Activated CD8-positive, alpha-beta memory T cell treated with anti-CD3 and anti-CD28 coated beads, Interleukin-2, amount 50 U/mL, for 24 hours (primary cell): Measurements from ENCODE around the gene GJA5.

Experiments
- DNase-seq: peaks from one replicate; pipeline ENCODE4 v3.0.0-alpha.2; 2020; ENCODE audit errors: extremely low read depth

GJA5 gene

DNA sequence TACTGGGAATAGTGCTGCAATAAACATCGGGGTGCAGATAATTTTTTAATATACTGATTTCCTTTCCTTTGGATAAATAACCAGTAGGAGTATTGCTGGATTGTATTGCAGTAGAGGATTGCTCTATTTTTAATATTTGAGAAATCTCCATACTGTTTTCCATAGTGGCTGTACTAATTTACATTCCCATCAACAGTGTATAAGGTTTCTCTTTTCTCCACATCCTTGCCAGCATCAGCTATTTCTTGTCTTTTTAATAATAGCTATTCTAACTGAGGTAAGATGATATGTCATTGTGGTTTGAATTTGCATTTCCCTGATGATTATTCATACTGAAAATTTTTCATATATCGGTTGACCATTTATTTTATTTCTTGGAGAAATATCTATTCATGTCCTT lies 31.1 kb downstream of the GJA5 start:
- DNase-seq: no peak

DNA sequence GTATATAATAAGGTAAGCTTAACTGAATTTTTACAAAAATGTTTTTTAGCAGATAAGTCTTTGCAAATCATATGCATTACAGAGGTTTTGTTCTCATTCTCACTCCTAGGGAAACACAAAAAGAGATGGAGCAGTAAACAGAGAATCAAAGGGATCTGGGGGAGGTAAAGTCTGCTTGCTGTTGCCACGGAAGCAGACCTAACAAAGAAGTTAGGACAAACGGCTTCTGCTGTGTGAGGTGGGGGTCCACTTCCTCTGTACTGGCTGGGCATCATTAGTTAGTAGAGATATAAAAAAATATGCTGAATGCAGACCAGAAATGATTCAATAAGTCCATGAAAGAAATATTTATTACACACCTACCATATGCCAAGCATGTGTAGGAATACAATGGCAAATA lies 34.2 kb downstream of the GJA5 start:
- no peak for DNase-seq

DNA sequence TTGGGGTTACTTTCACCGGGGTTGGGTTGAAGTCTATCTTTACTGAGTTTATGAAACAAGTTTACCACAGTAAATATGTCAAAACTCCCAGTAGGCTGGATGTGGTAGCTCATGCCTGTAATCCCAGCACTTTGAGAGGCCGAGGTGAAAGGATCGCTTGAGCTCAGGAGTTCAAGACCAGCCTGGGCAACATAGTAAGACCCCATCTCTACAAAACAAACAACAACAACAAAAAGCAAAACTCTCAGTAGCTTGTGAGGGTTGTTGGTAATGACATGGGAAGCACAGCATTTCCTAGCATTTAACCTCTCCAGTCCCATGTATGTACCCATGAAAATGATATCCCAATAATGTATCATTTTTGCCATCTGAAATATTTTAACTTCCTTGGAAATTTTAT lies 34.7 kb downstream of the GJA5 start:
- DNase-seq: no peak

DNA sequence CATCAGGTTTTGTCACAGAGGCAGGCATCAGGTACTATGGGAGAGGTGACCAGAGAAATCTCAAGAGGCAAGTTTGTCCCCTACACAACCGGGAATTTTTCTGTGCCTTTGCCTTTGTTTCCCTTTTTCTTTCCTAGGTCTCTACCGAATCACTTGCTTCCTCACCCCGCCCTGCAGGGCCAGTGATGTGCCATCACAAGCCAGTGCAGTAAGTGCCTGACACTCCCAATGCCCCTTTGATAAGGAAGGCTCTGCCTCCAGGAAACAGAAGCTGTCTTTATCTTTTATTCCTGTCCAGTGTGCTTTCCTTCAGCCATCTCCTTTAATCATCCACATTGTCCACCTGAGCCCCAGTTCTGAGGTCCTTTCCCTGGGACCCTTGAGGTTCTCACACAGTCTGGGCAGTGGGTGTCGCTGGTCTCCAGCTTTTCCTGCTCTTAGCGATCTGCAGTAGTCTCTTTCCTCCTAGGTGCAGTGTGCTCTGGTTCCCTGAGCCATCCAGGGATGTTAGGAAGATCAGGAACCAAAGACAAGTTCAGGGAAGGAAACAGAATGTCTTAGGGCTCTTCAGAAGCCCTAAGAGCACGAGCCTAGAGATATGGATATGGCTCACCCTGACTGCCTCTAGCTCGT lies 36.6 kb downstream of the GJA5 start:
- DNase-seq: no peak

DNA sequence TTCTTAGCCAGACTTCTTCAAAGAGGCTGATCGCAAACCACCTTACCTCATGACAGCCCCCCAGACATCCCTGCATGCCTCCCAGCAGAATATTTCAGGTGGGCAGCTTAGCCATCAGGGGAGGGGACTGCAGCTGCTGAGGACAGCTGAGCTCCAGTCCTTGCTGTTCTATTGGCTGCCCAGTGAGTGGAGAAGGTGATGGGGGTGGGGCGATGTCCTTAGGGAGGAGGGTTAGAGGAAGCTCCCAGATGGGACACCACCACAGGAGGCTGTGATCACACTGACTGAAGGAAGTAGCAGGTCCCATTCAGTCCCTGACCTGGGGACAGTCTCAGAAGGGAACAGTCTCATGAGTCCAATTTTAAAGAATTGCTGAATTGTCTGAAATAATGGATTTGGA lies 38.3 kb downstream of the GJA5 start:
- no peak for DNase-seq

DNA sequence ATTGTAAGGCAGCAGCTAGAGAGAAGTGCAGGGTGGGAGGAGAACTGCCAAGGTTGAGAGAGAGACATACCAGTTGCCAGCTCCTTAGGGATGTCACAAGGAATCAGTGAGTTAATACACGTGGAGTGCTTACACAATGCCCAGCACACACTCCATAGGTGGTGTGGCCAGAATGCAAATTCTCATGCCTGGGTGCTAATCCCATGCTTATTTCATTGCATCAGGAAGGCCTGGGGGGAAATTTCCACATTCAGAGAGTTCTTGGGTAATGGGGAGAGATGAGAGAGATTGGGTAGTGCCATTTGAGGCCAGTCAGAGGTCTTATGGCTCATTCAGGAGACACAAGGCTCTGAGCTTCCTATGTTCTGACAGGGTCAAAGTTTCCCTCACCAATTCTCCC lies 38.7 kb downstream of the GJA5 start:
- DNase-seq: no peak

DNA sequence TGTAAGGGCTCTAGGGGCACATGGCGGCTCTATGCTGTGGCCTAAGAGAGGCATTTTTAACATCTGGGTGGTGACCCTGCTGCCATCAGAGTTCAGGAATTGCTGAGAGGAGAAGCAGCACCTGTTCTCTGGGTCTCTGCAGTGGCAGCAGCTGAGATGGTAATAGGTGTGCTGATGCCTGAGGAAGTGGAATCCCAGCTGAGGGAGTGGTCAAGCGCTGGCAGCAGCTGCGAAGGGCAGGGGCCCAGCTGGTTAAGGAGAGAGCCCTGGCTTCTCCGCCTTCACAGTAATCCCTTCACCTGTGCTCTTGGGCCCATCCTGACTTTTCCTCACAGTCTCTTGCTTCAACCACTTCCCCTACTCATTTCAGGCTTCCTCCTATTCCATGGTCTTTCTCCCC lies 39.8 kb downstream of the GJA5 start:
- no peak for DNase-seq

DNA sequence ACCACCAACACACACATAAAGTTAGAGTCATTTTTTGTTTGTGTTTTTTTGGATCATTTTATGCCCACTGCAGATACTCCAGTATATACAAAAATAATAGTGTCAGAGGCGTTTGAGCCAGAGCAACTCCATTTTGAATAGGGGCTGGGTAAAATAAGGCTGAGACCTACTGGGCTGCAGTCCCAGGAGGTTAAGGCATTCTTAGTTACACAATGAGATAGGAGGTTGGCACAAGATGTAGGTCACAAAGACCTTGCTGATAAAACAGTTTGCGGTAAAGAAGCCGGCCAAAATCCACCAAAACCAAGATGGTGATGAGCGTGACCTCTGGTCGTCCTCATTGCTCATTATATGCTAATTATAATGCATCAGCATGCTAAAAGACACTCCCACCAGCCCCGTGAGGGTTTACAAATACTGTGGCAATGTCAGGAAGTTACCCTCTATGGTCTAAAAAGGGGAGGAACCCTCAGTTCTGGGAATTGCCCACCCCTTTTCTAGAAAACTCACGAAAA lies 40.6 kb downstream of the GJA5 start:
- no peak for DNase-seq

DNA sequence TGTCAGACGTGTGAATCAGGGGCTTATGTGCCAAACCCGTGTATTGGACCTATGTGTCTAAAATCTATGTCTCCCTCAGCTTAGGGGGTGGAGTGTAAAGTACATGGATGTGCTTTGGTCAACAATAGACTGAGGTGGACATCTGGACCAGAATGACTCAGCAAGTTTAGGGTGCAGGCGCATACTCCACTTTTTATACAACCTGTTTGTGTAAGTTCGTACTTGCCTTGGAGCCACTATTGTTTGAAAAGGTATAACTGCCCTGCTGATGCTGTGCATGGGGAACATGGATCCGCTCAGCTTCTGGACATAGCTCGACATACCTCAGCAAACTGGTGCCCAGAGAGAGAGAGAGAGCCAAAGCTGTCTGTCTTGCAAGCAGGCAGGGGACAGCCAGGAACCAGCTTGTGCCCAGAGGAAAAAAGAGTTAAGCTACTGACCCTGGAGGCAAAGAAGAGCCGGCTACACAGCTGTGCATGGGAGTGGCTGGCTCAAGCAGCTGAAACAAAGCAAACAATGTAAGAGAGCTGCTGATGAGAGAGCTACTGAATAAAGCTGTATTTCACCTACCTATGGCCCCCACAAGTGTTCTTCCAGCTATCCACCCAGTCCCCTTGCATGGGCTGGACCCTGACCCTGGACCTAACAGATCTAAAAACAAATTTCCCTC lies 41.2 kb downstream of the GJA5 start:
- DNase-seq: no peak

DNA sequence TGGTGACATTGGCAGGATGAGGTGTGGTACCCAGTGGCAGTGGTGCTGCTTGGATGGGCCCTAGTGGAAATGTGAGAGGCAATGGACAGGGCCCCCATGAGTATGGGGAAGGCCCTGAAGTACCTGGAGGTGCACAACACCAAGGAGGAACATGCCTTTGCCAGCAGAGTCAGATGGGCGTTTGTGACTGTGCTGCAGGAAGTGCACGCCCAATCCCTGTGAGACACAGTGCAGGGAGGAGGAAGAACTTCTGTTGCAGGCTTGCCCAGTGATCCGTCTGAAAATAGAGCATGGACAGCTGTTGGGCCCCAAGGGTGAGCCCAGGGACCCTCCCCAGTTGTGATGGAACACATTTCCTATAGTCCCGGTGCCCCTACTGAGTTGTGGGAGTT lies 42.7 kb downstream of the GJA5 start:
- DNase-seq: no peak

DNA sequence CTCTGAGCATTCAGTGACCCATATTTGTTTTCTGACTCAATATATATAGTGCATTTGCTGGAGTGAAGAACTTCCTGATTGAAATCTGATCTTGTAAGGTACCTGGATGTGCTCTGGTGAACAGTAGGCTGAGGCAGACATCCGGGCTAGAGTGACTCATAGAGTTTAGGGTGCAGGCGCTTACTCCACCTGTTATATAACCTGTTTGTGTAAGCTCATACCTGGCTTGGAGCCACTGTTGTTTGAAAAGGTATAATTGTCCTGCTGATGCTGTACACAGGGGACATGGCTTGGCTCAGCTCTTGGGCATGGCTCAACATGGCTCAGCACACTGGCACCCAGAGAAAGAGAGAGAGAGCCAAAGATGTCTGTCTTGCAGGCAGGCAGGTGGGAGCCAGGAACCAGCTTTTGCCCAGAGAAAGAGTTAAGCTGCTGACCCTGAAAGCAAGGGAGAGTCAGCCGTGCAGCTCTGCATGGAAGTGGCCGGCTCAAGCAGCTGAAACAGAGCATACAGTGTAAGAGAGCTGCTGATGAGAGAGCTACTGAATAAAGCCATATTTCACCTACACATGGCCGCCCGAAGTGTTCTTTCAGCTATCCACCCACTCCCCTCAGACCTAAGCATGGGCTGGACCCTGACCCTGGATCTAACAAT lies 43.2 kb downstream of the GJA5 start:
- DNase-seq: no peak

DNA sequence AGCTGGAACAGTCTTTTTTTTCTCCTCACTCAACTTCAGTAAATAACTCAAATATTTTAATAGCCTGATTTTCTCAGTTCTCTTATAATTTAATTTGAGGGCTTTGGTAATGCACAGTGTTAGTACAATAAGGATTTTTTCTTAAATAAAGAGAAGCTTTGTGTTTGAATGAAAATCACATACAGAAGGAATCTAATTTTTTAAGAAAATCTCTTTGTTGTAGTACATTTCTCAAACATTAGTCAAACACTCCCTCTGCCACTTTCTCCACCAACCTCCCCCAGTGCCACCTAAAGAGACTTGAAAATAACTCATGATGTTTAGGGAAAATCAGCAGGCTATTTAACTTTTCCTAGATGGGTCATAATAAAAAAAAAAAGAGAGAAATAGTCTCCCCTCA lies 47.8 kb downstream of the GJA5 start:
- DNase-seq: no peak
